NCI-H82 treated with DMSO at 0.1 percent for 48 hours (cell line): ENCODE data around the gene SNX33.
A peak's percentile ranks its signal among the peaks of the same experiment; 100 is the strongest.
"Not testable (repeated sequence)": the region's sequence is repeated elsewhere in the genome, so short reads cannot be mapped to it uniquely, and the experiment has no call there.

ENCODE experiments used
- DNase-seq: peaks from one replicate; lab custom pipeline; 2025; ENCODE audit not compliant: unreplicated experiment; lab: John Stamatoyannopoulos, UW

The SNX33 gene

DNA sequence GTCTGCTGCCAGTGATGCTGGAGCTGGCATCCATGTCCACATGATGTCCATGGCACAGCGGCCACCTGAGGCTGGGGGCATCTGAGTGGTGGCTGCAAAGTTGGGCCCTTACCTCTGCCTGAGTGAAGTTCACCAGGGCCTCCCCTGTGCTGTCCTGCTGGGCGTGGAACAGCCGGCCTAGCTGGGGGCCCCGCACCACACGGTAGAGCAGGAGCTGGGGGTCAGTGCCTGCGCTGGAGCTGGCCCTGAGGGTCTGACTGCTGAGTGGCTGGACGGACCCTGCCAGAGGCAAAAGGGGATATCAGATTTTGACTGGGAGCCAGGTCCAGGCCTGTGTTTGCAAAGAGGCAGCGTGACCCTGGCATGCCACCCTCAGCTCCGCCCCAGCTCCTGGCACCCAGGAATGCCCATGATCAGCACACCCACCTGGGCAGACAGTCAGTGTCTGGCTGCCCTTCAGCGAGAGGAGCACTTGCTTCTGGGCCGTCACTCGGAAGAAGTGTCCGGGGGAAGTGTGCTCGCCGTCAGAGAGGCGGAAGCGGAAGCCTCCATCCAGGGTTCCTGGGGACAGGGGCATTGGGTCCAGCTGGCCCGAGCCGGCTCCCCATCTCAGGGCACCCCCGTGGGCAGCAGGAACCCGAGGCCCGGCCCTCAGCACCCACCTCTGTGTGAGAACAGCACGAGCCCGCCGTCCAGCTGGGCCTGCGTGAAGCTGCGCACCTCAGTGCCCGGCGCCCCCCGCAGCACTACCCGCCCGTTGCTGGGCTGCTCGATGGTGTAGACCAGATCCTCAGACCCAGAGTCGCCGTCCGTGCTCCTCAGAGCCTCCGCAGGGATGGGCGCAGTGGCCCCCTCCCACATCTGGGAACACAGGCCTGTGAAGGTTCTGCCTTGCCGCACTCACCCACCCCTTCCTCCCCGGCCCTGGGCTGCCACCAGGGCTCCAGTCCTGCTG, 34.7 kb downstream of the SNX33 start:
- no peak for DNase-seq

GRCh38 chr15:75683646-75684312, 36.1 kb downstream of the SNX33 start:
- DNase-seq = peak; percentile 32

DNA sequence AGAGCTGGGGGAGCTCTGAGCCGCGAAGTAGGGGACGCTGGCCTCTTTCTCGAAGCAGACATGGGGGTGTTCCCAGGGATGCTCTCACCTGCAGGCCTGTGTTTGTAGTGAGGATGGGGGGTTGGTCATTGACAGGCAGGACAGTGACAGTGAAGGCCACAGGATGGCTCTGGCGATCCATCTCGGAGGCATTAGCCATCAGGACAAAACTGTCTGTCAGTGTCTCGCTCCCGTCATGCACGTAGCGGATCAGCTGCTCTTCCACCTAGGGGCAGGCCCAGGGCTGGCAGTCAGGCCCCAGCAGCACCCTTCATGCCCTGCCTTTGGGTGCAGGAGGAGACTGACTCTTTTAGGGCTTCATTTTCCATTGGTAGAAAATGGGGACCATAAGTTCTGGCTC, 36.9 kb downstream of the SNX33 start:
- no peak for DNase-seq

DNA sequence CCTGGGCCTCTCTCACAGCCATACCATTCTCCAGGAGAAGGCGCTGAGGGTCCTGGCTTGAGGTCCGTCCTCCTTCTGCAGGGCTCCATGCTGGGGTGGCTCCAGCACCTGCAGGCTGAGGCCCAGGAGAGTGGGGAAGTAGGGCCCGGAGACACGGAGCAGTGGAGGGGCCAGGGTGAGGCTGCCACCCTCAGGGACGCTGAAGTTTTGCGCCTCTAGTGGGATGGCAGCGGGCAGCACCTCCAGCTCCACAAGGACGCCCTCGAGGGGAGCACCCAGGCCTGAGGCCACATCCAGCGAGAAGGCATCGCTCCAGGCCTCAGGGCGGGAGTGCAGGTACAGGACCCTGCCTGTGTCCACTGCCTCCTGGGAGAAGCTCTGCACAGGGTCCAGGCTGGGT, 37.5 kb downstream of the SNX33 start:
- DNase-seq = no peak

DNA sequence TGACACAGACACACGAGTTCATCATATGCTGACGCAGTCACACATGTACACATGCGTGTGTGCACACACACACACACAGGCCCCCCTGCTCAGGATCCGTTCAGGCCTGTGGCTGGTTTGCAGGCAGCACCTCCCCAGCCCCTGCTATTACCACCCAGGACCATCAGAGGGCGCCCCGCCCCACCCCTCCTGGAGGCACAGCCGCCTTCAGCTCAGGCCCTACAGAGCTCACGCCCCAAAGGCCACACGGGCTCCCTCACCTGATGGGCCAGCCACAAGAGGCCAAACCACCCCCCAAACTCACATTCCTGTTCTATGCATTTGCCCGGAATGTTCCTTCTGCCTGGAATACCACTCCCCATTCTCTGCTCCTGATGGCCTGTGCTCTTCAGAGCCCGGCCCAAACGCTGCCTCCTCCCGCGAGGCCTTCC, 38.5 kb downstream of the SNX33 start:
- DNase-seq = not testable (repeated sequence)

GRCh38 chr15:75687486-75688277, 40.0 kb downstream of the SNX33 start:
- DNase-seq = no peak

GRCh38 chr15:75688278-75688557, 40.5 kb downstream of the SNX33 start:
- DNase-seq = no peak

GRCh38 chr15:75688831-75689230, 41.1 kb downstream of the SNX33 start:
- no peak for DNase-seq

DNA sequence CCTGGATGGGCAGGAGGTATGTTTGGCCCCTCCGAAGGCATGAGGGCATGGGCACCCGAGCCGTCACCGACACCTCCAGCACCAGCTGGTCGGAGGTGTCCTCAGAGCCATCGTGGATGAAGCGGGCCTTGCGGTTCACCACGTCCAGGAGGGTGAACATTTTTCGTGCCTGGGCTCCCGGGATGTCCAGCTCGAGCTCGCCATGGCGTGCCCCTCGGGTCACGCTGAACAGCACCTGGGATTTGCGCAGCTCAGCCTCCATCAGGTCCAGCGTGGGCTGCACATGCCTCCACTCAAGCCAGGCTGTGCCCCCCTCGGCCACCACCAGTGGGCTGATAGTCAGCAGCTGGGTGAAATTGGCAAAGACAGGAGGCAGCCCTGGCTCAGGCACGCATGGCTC, 41.7 kb downstream of the SNX33 start:
- DNase-seq = not testable (repeated sequence)

DNA sequence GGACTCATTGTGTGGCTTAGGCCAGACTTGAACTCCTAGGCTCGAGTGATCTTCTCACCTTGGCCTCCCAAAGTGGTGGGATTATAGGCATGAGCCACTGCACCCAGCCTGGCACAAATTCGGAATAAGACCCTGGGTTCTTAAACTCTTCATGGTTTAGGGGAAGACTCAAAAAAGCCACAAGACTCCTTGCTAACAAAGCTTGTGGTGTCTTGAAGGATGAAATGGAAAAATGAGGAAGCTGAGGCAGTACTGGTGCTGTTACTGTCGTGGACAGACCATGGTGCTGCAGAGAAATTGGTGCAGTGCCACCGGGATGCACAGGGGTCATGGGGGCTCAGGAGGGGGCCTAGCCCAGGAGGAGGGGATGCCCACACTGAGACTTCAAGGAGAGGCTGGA, 44.6 kb downstream of the SNX33 start:
- not testable (repeated sequence) for DNase-seq

GRCh38 chr15:75693028-75693427, 45.3 kb downstream of the SNX33 start:
- DNase-seq = not testable (repeated sequence)

DNA sequence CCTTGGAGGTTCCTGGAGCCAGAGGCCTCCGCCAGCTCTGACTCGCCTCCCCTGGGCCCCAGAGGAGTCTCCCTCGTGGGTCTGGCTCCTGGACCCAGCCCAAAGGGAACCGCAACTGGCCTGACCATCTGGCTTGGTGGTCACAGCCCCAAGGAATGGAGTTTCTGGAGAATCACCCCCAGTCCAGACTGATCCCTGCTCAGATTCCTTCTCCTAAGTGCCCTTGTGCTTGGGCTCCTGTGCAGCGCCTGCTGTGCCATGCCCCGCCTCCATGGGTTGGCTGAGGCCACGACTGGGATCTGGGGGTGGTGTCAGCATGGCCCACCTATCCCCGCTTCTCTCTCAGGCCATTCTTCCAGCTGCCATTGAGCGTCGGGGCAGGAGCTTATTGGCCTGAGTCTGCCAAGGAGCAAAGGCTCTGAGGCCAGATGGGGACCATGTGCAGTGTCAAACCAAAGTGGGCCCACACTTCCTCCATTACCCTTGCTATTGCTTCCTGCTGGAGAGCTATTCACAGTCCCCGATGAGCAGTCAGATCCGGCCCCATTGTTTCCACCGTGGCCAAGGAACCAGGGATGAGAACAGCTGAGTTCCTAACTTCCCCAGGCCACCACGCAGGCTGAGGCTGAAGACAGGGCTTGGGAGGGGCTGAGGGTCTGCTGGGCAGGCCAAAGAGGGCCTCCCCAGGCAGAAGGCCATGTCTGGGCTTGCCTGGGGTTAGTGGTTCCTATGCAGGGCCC, 46.0 kb downstream of the SNX33 start:
- peak; percentile 46 for DNase-seq

- DNase-seq = peak; percentile 80
Observed at GRCh38 chr15:75694241-75695182, 46.8 kb downstream of the SNX33 start.

DNA sequence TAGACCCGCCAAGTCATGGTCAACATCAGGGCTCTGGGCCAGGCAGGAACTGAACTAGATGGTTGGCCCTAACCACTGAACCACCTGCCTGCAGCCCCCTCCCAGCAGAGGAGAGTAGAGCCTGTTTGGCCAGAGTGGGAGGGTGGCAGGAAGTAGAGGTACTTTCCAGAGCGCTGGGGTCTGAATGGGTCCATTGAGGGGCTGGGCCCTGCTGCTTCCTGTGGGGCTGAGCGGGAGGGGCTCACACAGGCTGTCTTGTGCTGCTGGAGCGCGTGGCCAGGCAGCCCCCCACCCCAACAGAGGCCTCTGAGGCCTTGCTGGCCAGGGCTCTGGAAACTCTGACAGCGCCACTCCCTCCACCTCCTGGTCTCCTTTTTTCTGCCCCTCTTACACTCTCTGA, 47.5 kb downstream of the SNX33 start:
- no peak for DNase-seq

- DNase-seq = no peak
Observed at GRCh38 chr15:75695634-75696310, 48.1 kb downstream of the SNX33 start.

- no peak for DNase-seq
Observed at GRCh38 chr15:75696311-75696720, 48.6 kb downstream of the SNX33 start.

DNA sequence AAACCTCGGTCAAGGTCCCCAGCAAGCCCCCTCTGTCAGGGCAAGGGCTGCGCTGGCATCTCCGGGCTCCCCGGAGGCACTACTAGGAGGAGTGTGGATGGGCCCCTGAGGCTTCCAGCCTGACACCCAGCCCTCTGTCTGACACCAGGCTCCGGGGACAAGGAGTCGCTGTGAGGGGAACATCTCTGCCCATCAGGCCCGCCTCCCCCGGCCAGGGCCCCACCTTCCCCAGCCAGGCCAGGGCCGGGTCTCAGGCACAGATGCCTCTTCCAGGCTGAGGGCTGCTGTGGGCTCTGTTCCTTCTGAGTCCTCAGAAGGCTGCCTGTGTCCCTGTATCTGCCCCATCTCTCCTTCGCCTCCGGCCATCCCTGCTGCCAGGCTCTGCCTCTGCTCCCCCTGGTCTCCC, 49.1 kb downstream of the SNX33 start:
- DNase-seq = no peak

DNA sequence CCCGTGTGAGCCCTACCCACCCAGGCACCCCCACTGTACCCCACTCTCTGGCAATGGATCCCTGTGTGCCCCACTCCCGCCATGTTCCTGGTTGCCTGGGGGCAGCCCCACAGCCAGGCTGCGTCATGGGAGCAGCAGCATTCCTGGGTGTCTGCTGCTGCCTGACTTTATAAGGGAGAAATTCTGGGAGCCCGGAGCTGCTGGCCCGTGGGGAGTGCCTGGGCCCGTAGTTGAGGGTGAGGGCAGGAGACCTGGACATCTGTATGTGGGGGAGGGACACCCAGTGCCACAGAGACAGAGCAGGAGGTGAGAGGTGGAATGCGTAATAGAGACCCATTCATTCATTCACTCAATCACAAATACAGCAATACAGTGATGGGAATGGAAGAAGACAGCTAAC, 49.8 kb downstream of the SNX33 start:
- no peak for DNase-seq
